Ovary (tissue), 9 donors: ENCODE results near the gene GALNT6. TPM values are rescaled to one million over a fixed set of nuclear protein-coding genes. Genes with fewer than 3 reads are reported as not detected.
"Not testable (repeated sequence)": the region's sequence is repeated elsewhere in the genome, so short reads cannot be mapped to it uniquely, and the experiment has no call there.

ENCODE experiments used
- DNase-seq, 5 donors: peaks; one replicate each; pipeline ENCODE4 v3.0.0-alpha.2; 2019 to 2020
- H3K27ac ChIP-seq, 2 donors: fragments of 200-600 bp; one replicate each; pipeline versions ENCODE4 v1.5.1 to v1.8.0; 2019 to 2022
- H3K27me3 ChIP-seq: fragments of 200-600 bp; one replicate; pipeline ENCODE4 v1.8.0; 2022
- H3K36me3 ChIP-seq: fragments of 200-600 bp; sonication (generic); one replicate; pipeline ENCODE4 v1.5.1; 2019
- H3K4me1 ChIP-seq: one replicate; pipeline ENCODE4 v1.8.1; 2013; ENCODE audit warnings: mild to moderate bottlenecking, moderate library complexity; ENCODE audit not compliant: insufficient read depth
- H3K4me3 ChIP-seq: fragments of 200-600 bp; sonication (generic); one replicate; pipeline ENCODE4 v1.5.1; 2017
- H3K9me3 ChIP-seq, 2 donors: fragments of 200-600 bp in 1 of 2; sonication (generic) in 1 of 2; one replicate each; pipeline versions ENCODE4 v1.5.1 to v1.8.1; 2013 to 2019; ENCODE audit warnings: mild to moderate bottlenecking in 1 of 2, moderate library complexity in 1 of 2
- CTCF ChIP-seq, 3 donors: fragments of 450-650 bp in 2 of 3; fragments of 200-600 bp in 1 of 3; IDR thresholded peaks; one replicate each; pipeline versions ENCODE4 v1.5.1 to v1.8.0; 2016 to 2022; ENCODE audit warnings: antibody characterized with exemption in 3 of 3, mild to moderate bottlenecking in 1 of 3
- EP300 ChIP-seq: sonication (generic); formaldehyde crosslinking; IDR thresholded peaks from one replicate; pipeline ENCODE4 v1.6.1; 2017; ENCODE audit warnings: antibody characterized with exemption
- POLR2A ChIP-seq: fragments of 450-650 bp; IDR thresholded peaks from one replicate; pipeline ENCODE4 v1.6.1; 2017; ENCODE audit warnings: antibody characterized with exemption, mild to moderate bottlenecking, moderate library complexity
- WGBS, 3 donors: extraction: QIAGEN DNeasy Blood & Tissue Kit in 1 of 3; methylation state at CpG; one replicate each; pipeline versions ENCODE4 v1.1.5 to v1.1.7; 2013 to 2017; 5-methylcytosine and 5-hydroxymethylcytosine counted together
- intact Hi-C, 4 donors: fragments of 100-400 bp; cut with DNase I; formaldehyde crosslinking; loops; one replicate each; pipeline versions ENCODE4 v1.11.0 to v1.15.1; 2022 to 2023
- polyA plus RNA-seq, 2 donors: library from polyadenylated mRNA; stranded (reverse); fragments of 200-250 nt in 1 of 2; fragments of 350-450 nt in 1 of 2; fragmentation: Illumina TruSeq in 1 of 2; extraction: RNeasy Lipid Tissue Mini Kit (QIAGEN cat#74804) in 1 of 2; gene quantifications; one replicate each; pipeline ENCODE4 v1.2.3, GENCODE V29; 2013 to 2014
- total RNA-seq, 7 donors: library from RNA; depleted of rRNA in 2 of 7; stranded (reverse); fragments of >200 nt in 2 of 7; fragmentation: NEBNext Ultra II Directional in 3 of 7; extraction: Animal tissue kit (Norgen Biotek cat#: 25700) in 3 of 7; gene quantifications; one replicate each; pipeline versions ENCODE4 v1.1.0 to v1.2.4, GENCODE V29; 2016 to 2023
- donor health status: DM: no; HTN: no; CAD: no; lungs with moderate emphysema.
- donor health status: DM: no; HTN: no; CAD: no.
- donor health status: Bipolar disorder and iron deficiency.
- donor health status: DM: yes; HTN: yes; CAD: no.
- donor health status: DM: no; HTN: no; CAD: no.
- donor health status: DM: yes; HTN: yes; CAD: no.

Gene GALNT6
- total and polyA plus RNA-seq, 9 donors, result 0.51 to 14.5 (median 2.7) TPM

- intact Hi-C loops, result no loop called here
- 82 to 93% (median 91%) methylated on average over 3 of the region's 3 CpGs for WGBS, 3 donors
Measured at GRCh38 chr12:51321882-51322281, 69.3 kb downstream of the GALNT6 start.

GRCh38 chr12:51320695-51321320, 70.4 kb downstream of the GALNT6 start:
- DNase-seq, result no peak
- Histone ChIP-seq H3K27ac (no peak overlapping the region), H3K9me3 (no peaks in the 10 kb centered on the region), H3K4me1 (no peaks in the 10 kb centered on the region), H3K4me3 (no peak overlapping the region), H3K27me3 (no peaks in the 10 kb centered on the region), H3K36me3 (no peaks in the 10 kb centered on the region)
- no peak for TF ChIP-seq EP300
- TF ChIP-seq POLR2A, result no peak
- no peak for TF ChIP-seq CTCF (IDR thresholded peaks at IDR 0.05)
- intact Hi-C loops, result no loop called here
- WGBS, 3 donors, result 13 to 15% (median 13%) methylated on average over 3 of the region's 3 CpGs

More at GRCh38 chr12:51321882-51322281, 69.3 kb downstream of the GALNT6 start:
- H3K27me3 ChIP-seq, result no peaks in the 10 kb centered on the region
- H3K4me1 ChIP-seq, result no peaks in the 10 kb centered on the region
- no peaks in the 10 kb centered on the region for H3K9me3 ChIP-seq
- no peak overlapping the region for H3K4me3 ChIP-seq
- H3K27ac ChIP-seq, result no peak overlapping the region
- TF ChIP-seq CTCF (IDR thresholded peaks at IDR 0.05) (no peak), POLR2A (no peak), EP300 (no peak)
- no peaks in the 10 kb centered on the region for H3K36me3 ChIP-seq
- DNase-seq, result no peak

- 67 to 73% (median 70%) methylated on average over 4 of the region's 4 CpGs for WGBS, 3 donors
- TF ChIP-seq CTCF (IDR thresholded peaks at IDR 0.05), result no peak
- TF ChIP-seq POLR2A, result no peak
- TF ChIP-seq EP300, result no peak
Measured at GRCh38 chr12:51320311-51320694, 70.9 kb downstream of the GALNT6 start.

GRCh38 chr12:51318846-51319599, 72.2 kb downstream of the GALNT6 start:
- H3K4me1 ChIP-seq, result no peaks in the 10 kb centered on the region
- intact Hi-C loops, result no loop called here
- H3K27me3 ChIP-seq, result no peaks in the 10 kb centered on the region
- no peaks in the 10 kb centered on the region for H3K36me3 ChIP-seq
- WGBS, 3 donors, result 61 to 74% (median 68%) methylated on average over 3 of the region's 3 CpGs
- DNase-seq, result no peak
- no peak overlapping the region for H3K27ac ChIP-seq
- no peak overlapping the region for H3K4me3 ChIP-seq
- no peak for TF ChIP-seq CTCF (IDR thresholded peaks at IDR 0.05)
- no peak for TF ChIP-seq EP300
- TF ChIP-seq POLR2A, result no peak
- H3K9me3 ChIP-seq, result no peaks in the 10 kb centered on the region

More at GRCh38 chr12:51320311-51320694, 70.9 kb downstream of the GALNT6 start:
- Histone ChIP-seq H3K36me3 (no peaks in the 10 kb centered on the region), H3K27ac (no peak overlapping the region), H3K4me3 (no peak overlapping the region), H3K27me3 (no peaks in the 10 kb centered on the region), H3K9me3 (no peaks in the 10 kb centered on the region), H3K4me1 (no peaks in the 10 kb centered on the region)
- intact Hi-C loops, result no loop called here
- DNase-seq, result no peak

GRCh38 chr12:51318057-51318806, 73.0 kb downstream of the GALNT6 start:
- H3K4me3 ChIP-seq, intact Hi-C loops, H3K36me3 ChIP-seq, H3K27me3 ChIP-seq, H3K4me1 ChIP-seq, H3K27ac ChIP-seq, H3K9me3 ChIP-seq, DNase-seq: not testable (repeated sequence)
- 89 to 90% (median 90%) methylated on average over 8 of the region's 8 CpGs for WGBS, 3 donors
